HUES64 (cell line): Measurements from ENCODE around the gene DNAH9.

Experiments used
- H3K27ac ChIP-seq: 2 replicates; pipeline ENCODE4 v1.7.0; 2013; ENCODE audit warnings: low read depth, low read length, inconsistent platforms
- H3K27me3 ChIP-seq: 2 replicates; pipeline ENCODE4 v1.6.1; 2013; ENCODE audit warnings: mild to moderate bottlenecking, low read length; ENCODE audit not compliant: insufficient read depth
- H3K36me3 ChIP-seq: 2 replicates; pipeline ENCODE4 v1.6.1; 2013; ENCODE audit warnings: mild to moderate bottlenecking, low read length; ENCODE audit not compliant: insufficient read depth
- H3K4me1 ChIP-seq: 2 replicates; pipeline ENCODE4 v1.6.1; 2013; ENCODE audit warnings: mild to moderate bottlenecking, low read length, moderate library complexity; ENCODE audit not compliant: insufficient read depth
- H3K4me3 ChIP-seq: 2 replicates; pipeline ENCODE4 v1.5.1; 2013; ENCODE audit warnings: mild to moderate bottlenecking, low read length, moderate library complexity
- H3K9ac ChIP-seq: 2 replicates; pipeline ENCODE4 v1.6.1; 2013; ENCODE audit warnings: mild to moderate bottlenecking, low read depth, low read length
- H3K9me3 ChIP-seq: 2 replicates; pipeline ENCODE4 v1.6.1; 2013; ENCODE audit warnings: low read depth, low read length; ENCODE audit not compliant: insufficient read depth
- WGBS: fragments of 150-250, 120-280 bp; methylation state at CpG from one replicate; pipeline ENCODE4 v1.1.7; 2013; ENCODE audit warnings: missing lambda C conversion rate; 5-methylcytosine and 5-hydroxymethylcytosine counted together

DNAH9 gene

GRCh38 chr17:11610999-11611566 lies 12.8 kb downstream of the DNAH9 start:
- Histone ChIP-seq H3K9me3 (no peaks in the 10 kb centered on the region), H3K9ac (no peak overlapping the region), H3K4me3 (no peak overlapping the region), H3K27ac (no peak overlapping the region), H3K36me3 (no peaks in the 10 kb centered on the region), H3K4me1 (peaks cover 9% of the 10 kb centered on the region; the same call in 1 of the 2 replicates), H3K27me3 (no peaks in the 10 kb centered on the region)
- WGBS = 88% methylated on average over 6 of the region's 6 CpGs

- no peak overlapping the region for H3K27ac ChIP-seq
- no peak overlapping the region for H3K4me3 ChIP-seq
- WGBS = 90% methylated on average over 2 of the region's 2 CpGs
- no peaks in the 10 kb centered on the region for H3K9me3 ChIP-seq
- H3K4me1 ChIP-seq = peaks cover 9% of the 10 kb centered on the region; the same call in 1 of the 2 replicates
- no peaks in the 10 kb centered on the region for H3K36me3 ChIP-seq
- H3K9ac ChIP-seq = no peak overlapping the region
- H3K27me3 ChIP-seq = no peaks in the 10 kb centered on the region
Measured at GRCh38 chr17:11612956-11613355, 14.7 kb downstream of the DNAH9 start.

GRCh38 chr17:11618861-11619566 lies 20.7 kb downstream of the DNAH9 start:
- no peaks in the 10 kb centered on the region for H3K36me3 ChIP-seq
- no peak overlapping the region for H3K4me3 ChIP-seq
- H3K9me3 ChIP-seq = no peaks in the 10 kb centered on the region
- H3K27me3 ChIP-seq = no peaks in the 10 kb centered on the region
- H3K27ac ChIP-seq = no peak overlapping the region
- H3K4me1 ChIP-seq = no peaks in the 10 kb centered on the region
- H3K9ac ChIP-seq = no peak overlapping the region
- 80% methylated on average over 8 of the region's 8 CpGs for WGBS

GRCh38 chr17:11622492-11622891 lies 24.2 kb downstream of the DNAH9 start:
- Histone ChIP-seq H3K9me3 (no peaks in the 10 kb centered on the region), H3K4me1 (no peaks in the 10 kb centered on the region), H3K4me3 (no peak overlapping the region), H3K27me3 (no peaks in the 10 kb centered on the region), H3K9ac (no peak overlapping the region), H3K27ac (no peak overlapping the region), H3K36me3 (no peaks in the 10 kb centered on the region)
- WGBS = 90% methylated on average over 5 of the region's 5 CpGs

- H3K9me3 ChIP-seq = no peaks in the 10 kb centered on the region
- no peaks in the 10 kb centered on the region for H3K36me3 ChIP-seq
- no peak overlapping the region for H3K4me3 ChIP-seq
- no peaks in the 10 kb centered on the region for H3K27me3 ChIP-seq
- no peak overlapping the region for H3K27ac ChIP-seq
- H3K9ac ChIP-seq = no peak overlapping the region
- 82% methylated on average over 5 of the region's 6 CpGs for WGBS
- H3K4me1 ChIP-seq = no peaks in the 10 kb centered on the region
Measured at GRCh38 chr17:11624976-11625375, 26.7 kb downstream of the DNAH9 start.

- H3K9ac ChIP-seq = no peak overlapping the region
- WGBS = 93% methylated on average over 1 of the region's 3 CpGs
- H3K9me3 ChIP-seq = no peaks in the 10 kb centered on the region
- no peaks in the 10 kb centered on the region for H3K27me3 ChIP-seq
- no peaks in the 10 kb centered on the region for H3K4me1 ChIP-seq
- H3K36me3 ChIP-seq = no peaks in the 10 kb centered on the region
- H3K4me3 ChIP-seq = no peak overlapping the region
- H3K27ac ChIP-seq = no peak overlapping the region
Measured at GRCh38 chr17:11625878-11626277, 27.6 kb downstream of the DNAH9 start.

GRCh38 chr17:11627301-11627940 lies 29.2 kb downstream of the DNAH9 start:
- Histone ChIP-seq H3K9ac (no peak overlapping the region), H3K4me3 (no peak overlapping the region), H3K36me3 (no peaks in the 10 kb centered on the region), H3K4me1 (no peaks in the 10 kb centered on the region), H3K27me3 (no peaks in the 10 kb centered on the region), H3K27ac (no peak overlapping the region), H3K9me3 (no peaks in the 10 kb centered on the region)
- 88% methylated on average over 7 of the region's 7 CpGs for WGBS

- Histone ChIP-seq H3K4me3 (no peak overlapping the region), H3K36me3 (no peaks in the 10 kb centered on the region), H3K27ac (no peak overlapping the region), H3K4me1 (no peaks in the 10 kb centered on the region), H3K27me3 (no peaks in the 10 kb centered on the region), H3K9ac (no peak overlapping the region), H3K9me3 (no peaks in the 10 kb centered on the region)
- WGBS = 61% methylated on average over 9 of the region's 10 CpGs
Measured at GRCh38 chr17:11628374-11628773, 30.1 kb downstream of the DNAH9 start.

GRCh38 chr17:11628831-11629230 lies 30.6 kb downstream of the DNAH9 start:
- H3K4me1 ChIP-seq = no peaks in the 10 kb centered on the region
- no CpG with 5 or more reads among the region's 3 CpGs for WGBS
- no peaks in the 10 kb centered on the region for H3K36me3 ChIP-seq
- no peaks in the 10 kb centered on the region for H3K27me3 ChIP-seq
- H3K4me3 ChIP-seq = no peak overlapping the region
- no peak overlapping the region for H3K9ac ChIP-seq
- no peak overlapping the region for H3K27ac ChIP-seq
- H3K9me3 ChIP-seq = no peaks in the 10 kb centered on the region

- H3K4me1 ChIP-seq = no peaks in the 10 kb centered on the region
- H3K9me3 ChIP-seq = no peaks in the 10 kb centered on the region
- H3K36me3 ChIP-seq = no peaks in the 10 kb centered on the region
- no peaks in the 10 kb centered on the region for H3K27me3 ChIP-seq
- WGBS = 93% methylated on average over 5 of the region's 5 CpGs
- H3K4me3 ChIP-seq = no peak overlapping the region
- no peak overlapping the region for H3K27ac ChIP-seq
- no peak overlapping the region for H3K9ac ChIP-seq
Measured at GRCh38 chr17:11636771-11637170, 38.5 kb downstream of the DNAH9 start.

GRCh38 chr17:11637796-11638195 lies 39.5 kb downstream of the DNAH9 start:
- H3K9ac ChIP-seq = no peak overlapping the region
- H3K36me3 ChIP-seq = no peaks in the 10 kb centered on the region
- H3K4me1 ChIP-seq = no peaks in the 10 kb centered on the region
- H3K9me3 ChIP-seq = no peaks in the 10 kb centered on the region
- 88% methylated on average over 6 of the region's 6 CpGs for WGBS
- H3K4me3 ChIP-seq = no peak overlapping the region
- no peak overlapping the region for H3K27ac ChIP-seq
- H3K27me3 ChIP-seq = no peaks in the 10 kb centered on the region
